ENCODE results near the gene DHRSX. TPM values are rescaled to one million over a fixed set of nuclear protein-coding genes. Genes with fewer than 3 reads are reported as not detected.

The DHRSX gene
- polyA plus RNA-seq, 2 donors: 2.5 to 5.9 TPM

DNA sequence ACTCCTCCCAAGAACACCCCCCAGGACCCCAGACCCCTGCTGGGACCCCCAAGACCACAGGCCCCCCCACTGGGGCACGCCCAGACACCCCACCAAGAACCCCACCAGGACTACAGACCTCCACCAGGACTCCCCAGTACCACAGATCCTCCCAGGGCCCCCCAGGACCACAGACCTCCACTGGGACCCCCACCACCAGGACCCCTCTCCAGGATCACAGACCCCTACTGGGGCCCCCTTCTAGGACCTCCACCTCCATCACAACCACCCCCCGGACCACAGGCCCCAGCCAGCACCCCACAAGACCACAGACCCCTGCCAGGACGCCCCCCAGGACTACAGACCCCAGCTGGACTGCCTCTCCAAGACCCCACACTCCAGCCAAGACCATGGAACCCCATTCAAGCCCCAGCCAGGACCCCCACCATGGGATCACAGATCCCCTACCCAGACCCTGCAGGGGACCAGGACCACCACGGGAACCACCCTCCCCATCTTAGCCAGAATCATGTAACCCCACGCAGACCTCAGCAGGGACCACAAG lies 855 bp upstream of the DHRSX start:
- WGBS, 2 donors: 94 to 95% methylated on average over 5 of the region's 5 CpGs
- Histone ChIP-seq H3K27me3 (ENCODE audit: control insufficient read depth in 1 of 2, insufficient read depth in 2 of 2, low read length in 2 of 2) (no peaks in the 10 kb centered on the region), H3K4me1 (ENCODE audit: control insufficient read depth in 2 of 2, insufficient read depth in 2 of 2, low read length in 1 of 2) (no peaks in the 10 kb centered on the region), H3K4me3 (ENCODE audit: low read depth in 1 of 2, low read length in 2 of 2) (no peak overlapping the region), H3K9me3 (ENCODE audit: control insufficient read depth in 2 of 2, insufficient read depth in 1 of 2, low read depth in 1 of 2, low read length in 1 of 2) (no peaks in the 10 kb centered on the region), H3K27ac (ENCODE audit: low read depth in 2 of 2, low read length in 1 of 2) (no peak overlapping the region), H3K36me3 (ENCODE audit: control insufficient read depth in 2 of 2, insufficient read depth in 2 of 2, low read length in 1 of 2) (no peaks in the 10 kb centered on the region)

DNA sequence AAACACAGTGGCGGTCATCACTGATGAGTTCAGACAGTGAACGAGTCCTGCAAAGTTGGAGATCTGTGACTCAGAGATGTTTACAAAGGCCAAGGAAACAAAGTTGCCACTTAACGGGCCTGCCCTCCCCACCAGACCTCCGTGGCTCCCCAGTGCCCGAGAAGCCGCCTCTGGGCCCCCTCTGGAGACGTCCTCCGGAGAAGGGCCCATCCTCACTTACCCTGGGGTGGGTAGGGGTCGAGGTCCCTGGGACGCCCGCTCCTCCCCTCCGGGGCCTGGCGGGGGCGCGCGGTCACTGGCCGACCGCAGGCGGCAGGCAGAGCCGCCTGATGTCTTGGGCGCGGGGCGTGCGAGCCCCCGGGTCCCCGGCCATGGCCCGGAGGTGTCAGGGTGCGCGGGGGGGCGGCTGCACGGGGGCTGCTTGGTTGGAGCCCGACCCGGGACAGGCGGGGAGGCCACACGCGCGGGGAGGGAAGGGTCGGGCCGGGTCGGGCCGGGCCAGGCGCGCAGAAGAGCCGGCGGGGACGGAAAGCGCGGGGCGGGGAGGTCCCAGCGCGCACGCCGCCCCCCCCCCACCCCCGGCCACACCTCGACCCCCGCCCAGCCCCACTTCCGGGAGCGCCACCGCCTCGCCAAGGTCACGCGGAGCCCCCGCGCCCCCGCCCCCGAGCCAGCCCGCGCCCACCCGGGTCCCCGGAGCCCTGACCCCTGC lies 529 bp downstream of the DHRSX start:
- 0% methylated on average over 25 to 69 of the region's 70 CpGs for WGBS, 2 donors
- Histone ChIP-seq H3K4me1 (ENCODE audit: control insufficient read depth in 2 of 2, insufficient read depth in 2 of 2, low read length in 1 of 2) (no peaks in the 10 kb centered on the region), H3K36me3 (ENCODE audit: control insufficient read depth in 2 of 2, insufficient read depth in 2 of 2, low read length in 1 of 2) (peaks cover 0 to 3% of the 10 kb centered on the region in 2 donors), H3K9me3 (ENCODE audit: control insufficient read depth in 2 of 2, insufficient read depth in 1 of 2, low read depth in 1 of 2, low read length in 1 of 2) (no peaks in the 10 kb centered on the region), H3K4me3 (ENCODE audit: low read depth in 1 of 2, low read length in 2 of 2) (peak overlapping the region; percentile 64 to 87), H3K27me3 (ENCODE audit: control insufficient read depth in 1 of 2, insufficient read depth in 2 of 2, low read length in 2 of 2) (no peaks in the 10 kb centered on the region), H3K27ac (ENCODE audit: low read depth in 2 of 2, low read length in 1 of 2) (peak overlapping the region; percentile 85 to 86)

DNA sequence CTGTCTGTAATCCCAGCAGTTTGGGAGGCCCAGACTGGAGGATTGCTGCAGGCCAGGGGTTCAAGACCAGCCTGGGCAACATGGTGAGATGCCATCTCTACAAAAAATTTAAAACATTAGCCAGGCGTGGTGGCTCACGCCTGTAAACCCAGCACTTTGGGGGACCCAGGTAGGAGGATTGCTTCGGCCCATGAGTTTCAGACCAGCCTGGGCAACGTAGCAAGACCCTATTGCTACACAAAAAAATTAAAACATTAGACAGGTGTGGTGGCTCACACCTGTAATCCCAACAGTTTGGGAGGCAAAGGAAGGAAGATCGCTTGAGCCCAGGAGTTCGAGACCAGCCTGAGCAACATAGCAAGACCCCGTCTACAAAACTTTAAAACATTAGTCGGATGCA lies 1.3 kb downstream of the DHRSX start:
- H3K4me3 ChIP-seq (ENCODE audit: low read depth in 1 of 2, low read length in 2 of 2): peak overlapping the region in 1 of 2 donors; percentile 64
- 71 to 85% methylated on average over 8 of the region's 8 CpGs for WGBS, 2 donors
- no peaks in the 10 kb centered on the region for H3K4me1 ChIP-seq (ENCODE audit: control insufficient read depth in 2 of 2, insufficient read depth in 2 of 2, low read length in 1 of 2)
- no peaks in the 10 kb centered on the region for H3K27me3 ChIP-seq (ENCODE audit: control insufficient read depth in 1 of 2, insufficient read depth in 2 of 2, low read length in 2 of 2)
- no peaks in the 10 kb centered on the region for H3K9me3 ChIP-seq (ENCODE audit: control insufficient read depth in 2 of 2, insufficient read depth in 1 of 2, low read depth in 1 of 2, low read length in 1 of 2)
- peaks cover 0 to 3% of the 10 kb centered on the region in 2 donors for H3K36me3 ChIP-seq (ENCODE audit: control insufficient read depth in 2 of 2, insufficient read depth in 2 of 2, low read length in 1 of 2)
- H3K27ac ChIP-seq (ENCODE audit: low read depth in 2 of 2, low read length in 1 of 2): peak overlapping the region; percentile 56 to 72

DNA sequence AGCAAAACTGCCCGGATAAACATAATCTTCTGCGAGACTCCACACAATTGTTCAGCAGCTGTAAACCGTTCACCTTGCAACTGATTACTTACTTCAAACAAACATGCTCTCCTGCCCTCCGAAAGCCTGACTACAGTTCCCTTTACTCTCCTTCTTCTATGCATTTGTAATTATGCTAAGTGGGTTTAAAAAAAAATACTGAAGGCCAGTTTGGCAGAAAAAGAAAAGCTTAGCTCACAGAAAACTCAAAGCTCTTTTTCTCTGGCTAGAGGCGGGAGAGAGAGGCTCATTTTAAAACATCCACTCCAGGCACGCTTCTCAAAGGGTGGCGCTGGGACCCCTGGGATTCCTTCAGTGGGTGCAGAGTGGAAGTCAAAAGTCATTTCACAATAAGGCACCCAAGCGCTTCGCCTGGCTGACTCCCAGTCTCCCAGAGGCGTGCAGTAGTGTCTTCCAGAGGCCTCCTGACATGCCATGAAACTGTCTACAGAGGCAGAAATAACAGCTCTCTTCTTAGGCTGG lies 1.9 kb downstream of the DHRSX start:
- H3K4me1 ChIP-seq (ENCODE audit: control insufficient read depth in 2 of 2, insufficient read depth in 2 of 2, low read length in 1 of 2): no peaks in the 10 kb centered on the region
- no peak overlapping the region for H3K4me3 ChIP-seq (ENCODE audit: low read depth in 1 of 2, low read length in 2 of 2)
- peaks cover 0 to 3% of the 10 kb centered on the region in 2 donors for H3K36me3 ChIP-seq (ENCODE audit: control insufficient read depth in 2 of 2, insufficient read depth in 2 of 2, low read length in 1 of 2)
- no peaks in the 10 kb centered on the region for H3K9me3 ChIP-seq (ENCODE audit: control insufficient read depth in 2 of 2, insufficient read depth in 1 of 2, low read depth in 1 of 2, low read length in 1 of 2)
- WGBS, 2 donors: 18 to 26% methylated on average over 10 of the region's 10 CpGs
- H3K27me3 ChIP-seq (ENCODE audit: control insufficient read depth in 1 of 2, insufficient read depth in 2 of 2, low read length in 2 of 2): no peaks in the 10 kb centered on the region
- peak overlapping the region; percentile 72 to 73 for H3K27ac ChIP-seq (ENCODE audit: low read depth in 2 of 2, low read length in 1 of 2)

DNA sequence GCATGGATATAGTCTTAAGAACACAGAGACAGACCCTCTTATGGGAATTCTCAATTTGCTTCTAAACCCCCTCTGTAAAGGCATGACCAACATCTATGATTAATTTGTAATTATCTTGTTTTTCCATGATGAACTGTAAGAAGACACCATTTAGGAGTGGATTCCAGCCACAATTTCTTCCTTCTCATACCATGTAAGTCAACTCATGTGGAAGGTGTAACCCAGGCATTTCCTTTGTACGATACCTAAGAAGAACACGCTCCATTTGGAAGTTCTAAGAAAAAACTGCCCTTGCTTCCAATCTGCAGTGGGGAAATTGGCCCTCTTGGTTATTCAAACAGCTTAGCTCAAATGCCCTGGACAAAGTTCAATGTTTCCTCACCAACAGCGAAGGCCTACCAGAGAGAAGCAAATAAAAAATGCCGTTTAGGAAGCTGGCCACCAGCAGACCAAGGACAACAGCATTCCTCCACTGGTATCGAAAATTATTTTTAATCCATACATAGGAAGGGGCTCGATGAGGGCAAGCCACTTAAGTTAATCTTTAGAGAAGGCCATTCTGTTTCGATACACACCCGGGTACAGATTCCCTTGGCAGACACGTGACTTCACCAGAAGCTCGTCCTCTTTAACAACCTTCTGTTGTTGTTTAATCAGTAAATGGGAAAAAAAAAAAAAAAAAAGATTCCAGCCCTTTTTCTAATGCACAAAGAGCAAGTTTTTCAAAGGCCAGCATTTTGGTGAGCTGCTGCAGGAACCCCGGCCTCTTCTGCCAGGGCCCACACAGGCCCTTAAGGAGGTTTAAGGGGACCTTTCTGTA lies 2.6 kb downstream of the DHRSX start:
- Histone ChIP-seq H3K36me3 (ENCODE audit: control insufficient read depth in 2 of 2, insufficient read depth in 2 of 2, low read length in 1 of 2) (peaks cover 0 to 3% of the 10 kb centered on the region in 2 donors), H3K4me3 (ENCODE audit: low read depth in 1 of 2, low read length in 2 of 2) (no peak overlapping the region)

DNA sequence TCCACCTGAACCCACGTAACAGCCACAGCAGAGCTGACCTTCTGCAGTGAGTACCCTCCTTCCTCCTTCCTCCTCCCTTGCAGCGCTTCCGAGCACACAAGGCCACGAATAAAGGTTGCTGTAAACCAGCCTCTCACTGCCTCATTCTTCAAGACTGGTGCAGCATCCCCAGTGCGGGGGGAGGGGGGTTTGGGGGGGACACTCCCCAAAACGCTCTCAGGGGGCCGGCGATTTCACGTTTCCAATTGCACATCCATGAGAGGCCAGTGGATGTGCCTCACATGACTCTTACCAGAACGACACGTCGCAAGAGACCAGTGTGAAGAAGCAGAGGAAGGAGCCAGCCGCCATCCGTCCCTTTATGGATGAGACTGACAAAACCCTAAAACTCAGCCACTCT lies 5.2 kb downstream of the DHRSX start:
- WGBS, 2 donors: 82 to 85% methylated on average over 14 of the region's 14 CpGs
- H3K4me1 ChIP-seq (ENCODE audit: control insufficient read depth in 2 of 2, insufficient read depth in 2 of 2, low read length in 1 of 2): no peaks in the 10 kb centered on the region
- no peak overlapping the region for H3K27ac ChIP-seq (ENCODE audit: low read depth in 2 of 2, low read length in 1 of 2)
- no peaks in the 10 kb centered on the region for H3K27me3 ChIP-seq (ENCODE audit: control insufficient read depth in 1 of 2, insufficient read depth in 2 of 2, low read length in 2 of 2)
- H3K36me3 ChIP-seq (ENCODE audit: control insufficient read depth in 2 of 2, insufficient read depth in 2 of 2, low read length in 1 of 2): peaks cover 0 to 5% of the 10 kb centered on the region in 2 donors
- no peaks in the 10 kb centered on the region for H3K9me3 ChIP-seq (ENCODE audit: control insufficient read depth in 2 of 2, insufficient read depth in 1 of 2, low read depth in 1 of 2, low read length in 1 of 2)
- no peak overlapping the region for H3K4me3 ChIP-seq (ENCODE audit: low read depth in 1 of 2, low read length in 2 of 2)

More for the DNA sequence above, 2.6 kb downstream of the DHRSX start:
- Histone ChIP-seq H3K9me3 (ENCODE audit: control insufficient read depth in 2 of 2, insufficient read depth in 1 of 2, low read depth in 1 of 2, low read length in 1 of 2) (no peaks in the 10 kb centered on the region), H3K4me1 (ENCODE audit: control insufficient read depth in 2 of 2, insufficient read depth in 2 of 2, low read length in 1 of 2) (no peaks in the 10 kb centered on the region), H3K27ac (ENCODE audit: low read depth in 2 of 2, low read length in 1 of 2) (peak overlapping the region; percentile 72 to 73), H3K27me3 (ENCODE audit: control insufficient read depth in 1 of 2, insufficient read depth in 2 of 2, low read length in 2 of 2) (no peaks in the 10 kb centered on the region)
- 34 to 37% methylated on average over 11 of the region's 11 CpGs for WGBS, 2 donors

DNA sequence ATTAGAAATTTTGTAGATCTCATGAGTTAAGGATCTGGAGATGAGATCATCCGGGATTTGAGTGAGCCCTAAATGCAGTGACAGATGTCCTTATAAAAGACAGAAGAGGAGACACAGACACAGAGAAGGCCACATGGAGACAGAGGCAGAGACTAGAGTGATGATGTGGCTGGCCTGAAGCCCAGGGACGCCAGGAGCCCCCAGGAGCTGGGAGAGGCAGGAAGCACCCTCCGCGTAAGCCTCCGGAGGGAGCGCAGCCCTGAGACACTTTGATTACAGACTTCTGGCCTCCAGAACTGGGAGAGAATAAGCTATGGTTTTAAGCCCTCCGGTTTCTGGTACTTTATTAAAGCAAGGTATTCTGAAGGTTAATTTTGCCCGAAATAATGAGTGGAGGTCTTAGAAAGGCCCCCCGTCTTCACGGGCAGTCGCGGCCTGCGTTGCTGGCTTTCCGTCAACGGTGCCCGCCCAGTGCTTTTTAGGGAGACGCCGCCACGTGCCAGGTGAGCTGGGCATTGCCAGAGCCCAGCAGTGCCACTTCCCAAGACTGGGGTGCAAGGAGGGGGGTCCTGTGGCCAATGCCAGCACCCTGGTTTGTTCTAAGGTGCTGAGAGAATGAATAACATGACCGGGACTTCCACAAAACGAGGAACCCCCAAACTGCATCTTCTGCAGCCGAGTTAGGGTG lies 8.1 kb downstream of the DHRSX start:
- H3K4me1 ChIP-seq (ENCODE audit: control insufficient read depth in 2 of 2, insufficient read depth in 2 of 2, low read length in 1 of 2): no peaks in the 10 kb centered on the region
- H3K4me3 ChIP-seq (ENCODE audit: low read depth in 1 of 2, low read length in 2 of 2): no peak overlapping the region
- H3K9me3 ChIP-seq (ENCODE audit: control insufficient read depth in 2 of 2, insufficient read depth in 1 of 2, low read depth in 1 of 2, low read length in 1 of 2): no peaks in the 10 kb centered on the region
- H3K27me3 ChIP-seq (ENCODE audit: control insufficient read depth in 1 of 2, insufficient read depth in 2 of 2, low read length in 2 of 2): no peaks in the 10 kb centered on the region
- H3K36me3 ChIP-seq (ENCODE audit: control insufficient read depth in 2 of 2, insufficient read depth in 2 of 2, low read length in 1 of 2): peaks cover 5 to 33% of the 10 kb centered on the region in 2 donors
- WGBS, 2 donors: 77 to 90% methylated on average over 22 of the region's 22 CpGs
- no peak overlapping the region for H3K27ac ChIP-seq (ENCODE audit: low read depth in 2 of 2, low read length in 1 of 2)

DNA sequence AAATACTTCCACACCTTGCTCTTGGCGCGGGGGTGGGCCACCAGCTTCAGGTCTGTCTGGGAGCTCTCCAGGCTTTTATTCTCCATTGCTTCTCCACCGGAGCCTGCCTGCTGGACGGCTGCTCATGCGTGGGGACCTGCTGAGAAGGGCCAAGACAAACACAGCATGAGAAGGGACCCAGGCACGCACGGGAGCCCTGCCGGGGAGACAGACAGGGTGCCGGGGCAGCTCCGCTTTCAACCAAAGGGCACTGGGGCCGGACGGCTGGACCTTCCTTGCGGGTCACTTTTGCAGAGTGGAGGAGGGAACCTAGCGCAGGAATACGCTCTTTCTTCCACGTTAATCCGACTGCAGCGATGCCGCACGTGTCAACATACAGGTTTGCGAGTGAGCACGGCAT lies 10.1 kb downstream of the DHRSX start:
- H3K9me3 ChIP-seq (ENCODE audit: control insufficient read depth in 2 of 2, insufficient read depth in 1 of 2, low read depth in 1 of 2, low read length in 1 of 2): no peaks in the 10 kb centered on the region
- 91 to 93% methylated on average over 22 of the region's 22 CpGs for WGBS, 2 donors
- peaks cover 3% of the 10 kb centered on the region in 2 donors for H3K4me1 ChIP-seq (ENCODE audit: control insufficient read depth in 2 of 2, insufficient read depth in 2 of 2, low read length in 1 of 2)
- H3K27me3 ChIP-seq (ENCODE audit: control insufficient read depth in 1 of 2, insufficient read depth in 2 of 2, low read length in 2 of 2): no peaks in the 10 kb centered on the region
- no peak overlapping the region for H3K27ac ChIP-seq (ENCODE audit: low read depth in 2 of 2, low read length in 1 of 2)
- H3K36me3 ChIP-seq (ENCODE audit: control insufficient read depth in 2 of 2, insufficient read depth in 2 of 2, low read length in 1 of 2): peaks cover 7 to 38% of the 10 kb centered on the region in 2 donors
- no peak overlapping the region for H3K4me3 ChIP-seq (ENCODE audit: low read depth in 1 of 2, low read length in 2 of 2)
